ENCODE measurements around the gene CATSPER1.

CATSPER1 gene

DNA sequence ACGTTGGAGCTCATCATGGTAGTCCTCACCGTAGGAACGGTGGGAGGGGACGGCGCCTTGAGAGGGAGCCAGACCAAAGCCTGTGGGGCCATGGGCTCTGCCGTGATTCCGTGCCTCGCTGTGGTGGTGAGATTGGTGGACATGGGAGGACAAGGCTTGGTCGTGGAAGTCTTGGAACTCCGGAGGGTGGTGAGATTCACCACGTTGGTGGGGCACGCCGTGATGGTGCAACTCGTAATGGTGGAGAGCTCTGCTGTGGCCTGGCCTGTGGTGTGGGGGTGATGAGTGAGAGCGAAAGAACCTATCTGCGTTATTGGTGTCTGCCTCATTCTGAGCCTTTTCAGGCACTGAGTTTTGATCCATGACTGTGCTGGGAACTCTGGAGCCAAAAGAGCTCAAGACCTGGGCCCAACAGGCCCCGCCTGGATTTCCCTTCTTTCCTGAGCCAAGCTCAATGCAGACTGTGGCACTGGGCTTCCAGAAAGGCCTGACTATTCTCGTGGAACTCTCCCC lies at the start of gene CATSPER1:
TSS of gene CATSPER1 (minus strand) at position 463 of the 513 bp plus-strand sequence. CDS start at position 363, 100 bp downstream.
- DNase-seq (ENCODE audit: low read depth): no peak

DNA sequence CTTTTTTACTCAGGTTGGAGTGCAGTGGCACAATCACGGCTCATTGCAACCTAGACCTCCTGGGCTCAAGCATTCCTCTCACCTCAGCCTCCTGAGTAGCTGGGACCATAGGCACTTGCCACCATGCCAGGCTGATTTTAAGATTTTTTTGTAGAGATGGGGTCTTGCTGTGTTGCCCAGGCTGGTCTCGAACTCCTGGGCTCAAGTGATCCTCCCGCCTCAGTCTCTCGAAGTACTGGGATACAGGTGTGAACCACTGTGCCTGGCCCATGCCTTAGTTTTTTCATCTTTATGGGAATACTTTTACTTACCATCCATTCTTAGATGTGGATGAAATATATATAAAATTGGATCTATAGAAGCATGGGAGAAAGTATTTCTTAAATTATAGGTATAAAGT lies 49.0 kb upstream of the CATSPER1 start:
- no peak for DNase-seq (ENCODE audit: low read depth)

DNA sequence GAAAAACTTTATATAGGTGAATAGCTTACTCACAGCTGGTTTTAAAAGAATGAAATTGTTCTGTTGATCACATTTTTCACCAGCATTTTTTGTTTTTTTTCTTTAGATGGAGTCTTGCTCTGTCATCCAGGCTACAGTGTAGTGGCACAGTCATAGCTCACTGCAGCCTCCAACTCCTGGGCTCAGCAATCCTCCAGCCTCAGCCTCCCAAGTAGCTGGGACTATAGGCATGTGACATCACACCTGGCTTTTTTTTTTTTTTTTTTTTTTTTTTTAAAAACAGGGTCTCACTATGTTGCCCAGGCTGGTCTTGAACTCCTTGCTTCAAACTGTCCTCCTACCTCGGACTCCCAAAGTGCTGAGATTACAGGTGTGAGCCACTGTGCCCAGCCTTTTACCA lies 47.4 kb upstream of the CATSPER1 start:
- no peak for DNase-seq (ENCODE audit: low read depth)

DNA sequence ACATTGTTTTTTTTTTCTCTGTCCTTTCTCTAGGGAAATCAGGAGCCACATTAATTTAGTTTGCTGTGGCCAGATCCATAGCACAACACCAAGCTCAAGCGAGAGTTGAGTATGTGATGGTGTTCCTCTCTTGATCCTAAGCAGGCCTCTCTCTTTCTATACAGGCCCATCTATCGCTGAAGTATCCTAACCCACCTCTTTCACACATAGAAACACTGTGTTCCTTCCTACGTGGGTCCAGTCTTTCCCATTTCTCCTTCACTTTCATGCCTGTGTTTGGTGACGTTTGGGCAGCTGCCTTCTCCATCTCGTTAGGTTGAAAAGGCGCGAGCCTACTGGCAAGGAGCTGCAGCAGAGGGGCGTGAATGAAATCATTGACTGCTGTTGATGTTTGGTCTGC lies 46.2 kb upstream of the CATSPER1 start:
- DNase-seq (ENCODE audit: low read depth): no peak

DNA sequence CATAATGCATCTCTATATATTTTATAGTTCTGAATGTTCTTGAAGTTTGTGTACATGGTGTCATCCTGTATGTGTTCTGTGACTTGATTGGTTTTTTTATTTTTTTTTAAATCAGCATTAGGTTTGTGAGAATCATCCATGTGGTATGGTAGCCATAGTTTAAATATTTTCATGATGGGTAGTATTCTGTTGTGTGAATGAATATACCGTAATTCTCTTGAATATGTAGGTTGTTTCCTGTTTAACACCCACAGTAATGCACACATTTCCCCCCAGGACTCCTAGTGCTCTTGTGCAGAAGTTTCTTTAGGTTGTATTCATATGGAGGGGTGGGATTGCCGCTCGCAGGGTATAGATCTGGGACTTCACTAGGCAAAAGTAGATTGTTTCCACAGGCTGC lies 45.8 kb upstream of the CATSPER1 start:
- DNase-seq (ENCODE audit: low read depth): no peak

DNA sequence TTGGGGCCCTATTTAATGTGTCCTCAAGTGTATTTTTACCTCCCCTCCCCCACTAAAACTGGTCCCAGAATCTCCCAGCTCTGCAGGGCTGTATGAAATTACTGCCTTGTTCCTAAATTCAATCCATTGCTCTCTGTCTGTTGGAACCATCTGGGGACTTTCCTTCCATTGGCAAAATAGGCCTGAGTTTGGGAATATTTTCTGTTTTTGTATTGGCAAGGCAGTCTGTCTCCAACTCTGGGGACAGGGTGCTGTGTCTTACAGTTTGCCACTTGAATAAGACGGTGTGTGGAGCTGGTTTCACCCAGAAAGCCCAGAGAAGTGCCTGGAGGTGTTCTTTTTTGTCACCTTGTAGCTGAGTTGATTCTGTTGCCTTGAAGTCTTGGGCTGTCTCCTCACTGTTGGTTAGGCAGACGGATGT lies 45.1 kb upstream of the CATSPER1 start:
- no peak for DNase-seq (ENCODE audit: low read depth)

DNA sequence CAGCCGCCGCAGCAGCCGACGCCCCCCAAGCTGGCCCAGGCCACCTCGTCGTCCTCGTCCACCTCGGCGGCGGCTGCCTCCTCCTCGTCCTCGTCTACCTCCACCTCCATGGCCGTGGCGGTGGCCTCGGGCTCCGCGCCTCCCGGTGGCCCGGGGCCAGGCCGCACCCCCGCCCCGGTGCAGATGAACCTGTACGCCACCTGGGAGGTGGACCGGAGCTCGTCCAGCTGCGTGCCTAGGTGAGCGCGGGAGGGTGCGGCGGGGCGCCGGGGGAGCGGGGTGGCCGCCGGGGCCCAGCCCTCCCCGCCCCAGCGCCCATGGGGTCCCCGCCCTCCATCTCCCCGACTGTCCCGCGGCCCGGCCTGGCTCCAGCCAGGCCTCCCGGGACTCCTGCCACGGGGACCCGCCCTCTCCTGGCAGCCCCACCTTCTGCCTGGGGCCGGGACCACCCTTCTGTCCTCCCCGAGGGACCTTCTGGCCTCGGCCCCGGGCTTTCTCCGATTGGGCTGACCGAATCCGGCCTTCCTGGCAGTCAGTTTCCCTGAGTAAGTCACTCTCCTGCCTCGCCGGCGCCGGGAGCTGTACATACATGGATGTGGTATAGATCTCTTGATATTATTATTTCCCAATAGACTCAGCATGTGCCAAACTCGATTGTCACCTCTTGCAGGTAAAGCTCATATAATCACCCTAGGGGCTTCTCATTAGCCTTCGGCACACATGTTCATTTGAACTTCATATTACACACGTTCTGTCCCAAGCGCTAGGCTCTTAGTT lies 44.5 kb upstream of the CATSPER1 start:
- no peak for DNase-seq (ENCODE audit: low read depth)

DNA sequence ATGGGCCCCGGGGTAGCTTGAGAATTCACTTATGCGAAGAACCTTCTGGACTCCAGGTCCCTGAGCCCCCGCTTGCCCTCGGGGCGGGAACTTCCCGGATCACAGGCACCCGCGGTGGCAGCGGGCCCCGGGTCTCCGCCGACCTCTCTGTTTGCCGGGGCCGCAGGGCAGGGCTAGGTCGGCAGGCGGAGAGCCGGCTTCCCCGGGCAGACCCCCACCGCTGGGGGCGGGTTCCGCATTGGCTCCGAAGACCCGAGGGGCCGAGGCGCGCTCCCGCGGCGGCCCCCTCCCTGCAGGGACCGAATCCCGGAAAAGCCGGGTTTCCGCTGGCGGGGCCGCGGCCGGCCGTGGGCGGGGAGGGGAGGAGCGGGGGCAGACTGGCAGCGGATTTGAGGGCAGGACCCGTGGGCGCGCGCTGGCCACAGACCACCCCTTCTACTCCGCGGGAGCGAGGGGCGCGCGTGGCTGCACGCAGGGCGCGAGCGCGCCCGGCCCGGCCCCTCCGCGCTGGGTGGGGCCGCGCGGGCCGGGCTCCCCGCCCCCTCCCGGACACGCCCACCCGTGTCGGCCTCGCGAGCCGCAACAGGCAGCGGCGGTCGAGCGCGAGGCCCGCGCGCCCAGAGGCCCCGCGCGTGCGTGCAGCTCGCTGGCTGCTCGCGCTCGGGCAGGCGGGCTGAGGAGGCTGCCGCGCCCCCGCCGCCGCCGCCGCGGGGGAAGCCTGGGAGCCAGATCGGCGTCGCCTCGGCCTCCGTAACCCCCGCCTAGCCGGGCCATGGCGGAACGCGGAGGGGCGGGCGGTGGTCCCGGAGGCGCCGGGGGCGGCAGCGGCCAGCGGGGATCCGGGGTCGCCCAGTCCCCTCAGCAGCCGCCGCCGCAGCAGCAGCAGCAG lies 43.7 kb upstream of the CATSPER1 start, which contains the start of gene PACS1:
TSS of gene PACS1 (plus strand) at position 558 of the 889 bp plus-strand sequence. CDS start at position 773, 215 bp downstream.
- peak; percentile 72 for DNase-seq (ENCODE audit: low read depth)

DNA sequence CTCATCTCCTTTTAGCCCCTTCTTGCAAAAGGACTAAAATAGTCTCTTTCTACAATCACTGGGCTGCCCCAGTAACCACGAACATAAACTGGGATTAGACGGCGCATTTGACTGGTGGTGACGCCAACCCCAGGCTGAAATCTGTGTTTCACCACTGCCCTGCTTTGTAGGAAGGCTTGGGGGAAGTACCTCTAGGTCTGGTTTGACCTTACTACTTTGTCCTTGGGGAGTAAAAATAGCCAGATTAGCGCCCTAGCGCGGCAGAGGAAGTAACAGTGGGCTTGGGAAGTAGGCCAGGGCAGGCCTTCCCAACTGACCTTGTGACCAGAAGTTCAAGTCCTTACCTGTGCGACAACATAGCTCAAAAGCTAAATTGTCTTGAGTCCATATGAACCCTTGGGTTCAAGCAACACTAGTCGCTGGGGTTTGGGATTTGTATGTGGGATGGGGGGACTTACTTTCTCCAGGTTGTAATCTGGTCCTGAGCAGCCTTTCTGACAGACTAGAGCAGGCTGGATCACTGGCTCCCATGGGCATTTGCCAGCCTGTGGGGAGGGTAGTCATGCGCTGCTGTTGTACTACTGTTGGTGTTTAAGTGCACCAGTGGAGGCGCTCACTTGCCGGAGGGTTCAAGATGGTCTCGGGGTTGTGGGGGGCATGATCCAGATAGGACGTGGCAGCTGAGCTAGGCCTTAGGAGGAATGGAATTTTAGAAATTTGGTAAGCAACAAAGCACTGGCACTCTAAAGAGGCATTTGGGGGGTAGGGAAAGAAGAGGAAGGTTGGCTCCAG lies 42.8 kb upstream of the CATSPER1 start:
- DNase-seq (ENCODE audit: low read depth): peak; percentile 32

DNA sequence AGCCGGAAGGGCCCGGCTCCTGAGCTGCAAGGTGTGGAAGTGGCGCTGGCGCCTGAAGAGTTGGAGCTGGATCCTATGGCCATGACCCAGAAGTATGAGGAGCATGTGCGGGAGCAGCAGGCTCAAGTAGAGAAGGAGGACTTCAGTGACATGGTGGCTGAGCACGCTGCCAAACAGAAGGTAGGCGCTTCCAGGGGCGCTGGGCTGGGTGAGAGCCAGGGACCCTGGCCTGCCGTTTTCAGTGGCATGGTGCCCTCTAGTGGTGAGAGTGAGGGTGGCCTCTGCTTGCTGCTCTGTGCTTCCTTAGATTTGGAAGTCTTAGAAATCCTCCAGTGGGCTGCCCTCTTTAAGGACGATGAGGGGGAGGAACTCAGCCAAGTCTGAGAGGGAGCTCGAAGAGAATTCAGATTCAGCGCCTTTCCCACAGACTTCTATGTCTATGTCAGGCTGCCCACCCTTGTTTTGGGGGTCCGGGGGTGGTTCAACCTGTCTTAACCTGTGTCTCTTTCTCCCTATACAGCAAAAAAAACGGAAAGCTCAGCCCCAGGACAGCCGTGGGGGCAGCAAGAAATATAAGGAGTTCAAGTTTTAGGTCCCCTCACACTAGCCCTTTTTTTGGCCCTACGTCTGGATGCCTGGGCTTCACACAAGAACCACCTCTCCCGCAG lies 42.0 kb upstream of the CATSPER1 start:
- DNase-seq (ENCODE audit: low read depth): peak; percentile 40

DNA sequence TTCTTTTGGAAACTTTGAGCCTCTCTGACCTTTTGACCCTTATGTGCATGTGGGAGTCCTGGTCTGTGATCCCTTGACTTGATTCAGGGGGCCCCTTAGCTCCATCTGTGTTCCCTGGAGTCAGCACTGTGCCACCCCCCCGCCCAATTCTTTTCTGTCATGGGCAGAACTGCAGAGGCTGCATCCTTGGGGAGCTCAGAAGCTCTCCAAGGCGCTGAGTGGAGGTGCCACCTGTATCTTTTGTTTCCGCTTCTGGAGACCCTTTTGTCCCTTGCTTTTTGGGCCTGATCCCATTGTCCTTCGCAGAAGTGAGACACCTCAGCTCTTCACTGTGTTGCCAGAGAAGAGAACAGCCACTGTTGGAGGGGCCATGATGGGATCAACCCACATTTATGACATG lies 41.4 kb upstream of the CATSPER1 start:
- no peak for DNase-seq (ENCODE audit: low read depth)

DNA sequence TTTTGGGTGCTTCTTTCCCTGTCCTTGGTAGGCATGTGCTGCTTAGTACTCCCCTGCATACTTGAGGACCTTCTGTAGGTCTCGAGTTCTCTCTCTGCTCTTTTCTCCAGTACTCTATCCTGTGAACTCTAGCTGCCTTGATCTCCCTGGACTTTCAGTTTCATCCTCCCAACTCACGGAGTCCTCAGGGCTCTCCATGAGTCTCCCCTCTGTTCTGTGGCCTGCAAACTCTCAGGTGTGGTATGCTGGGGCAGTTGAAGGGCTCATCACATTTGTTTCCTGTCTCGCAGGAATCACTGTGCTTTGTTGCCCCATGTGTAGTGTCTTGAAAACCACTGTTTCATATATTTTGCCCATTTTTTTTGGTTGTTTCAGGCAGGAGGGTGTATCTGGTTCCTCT lies 40.5 kb upstream of the CATSPER1 start:
- no peak for DNase-seq (ENCODE audit: low read depth)

DNA sequence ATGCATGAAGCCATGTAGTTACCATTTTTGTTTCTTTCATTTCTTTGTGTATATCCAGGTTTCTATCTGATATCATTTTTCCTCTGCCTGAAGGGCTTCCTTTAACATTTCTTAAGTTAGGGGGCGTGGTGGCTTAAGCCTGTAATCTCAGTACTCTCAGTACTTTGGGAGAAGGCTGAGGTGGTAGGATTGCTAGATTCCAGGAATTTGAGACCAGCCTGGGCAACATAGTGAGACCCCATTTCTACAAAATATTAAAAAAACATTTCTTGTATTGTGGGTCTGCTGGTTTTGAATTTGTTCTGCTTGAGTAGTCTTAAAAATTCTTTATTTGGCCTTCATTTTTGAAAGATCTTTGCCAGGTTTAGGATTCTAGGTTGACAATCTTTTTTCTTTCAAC lies 38.3 kb upstream of the CATSPER1 start:
- DNase-seq (ENCODE audit: low read depth): no peak

DNA sequence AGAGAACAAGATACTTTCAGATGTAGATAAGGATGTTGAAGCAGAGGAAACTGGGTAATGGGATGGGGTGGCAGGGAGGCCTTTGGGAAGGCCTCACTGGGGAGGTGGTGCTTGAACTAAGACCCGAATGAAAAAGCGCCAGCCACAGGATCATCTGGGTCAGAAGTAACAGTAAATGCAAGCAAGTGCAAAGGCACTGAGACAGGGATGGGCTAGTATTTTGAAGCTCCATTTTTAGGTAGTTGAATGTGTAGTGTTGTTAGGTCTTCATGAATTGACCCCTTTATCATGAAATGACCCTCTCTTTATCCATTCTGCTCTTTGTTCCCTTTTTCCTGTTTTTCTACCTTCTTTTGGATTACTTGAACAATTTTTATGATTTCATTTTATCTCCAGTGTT lies 37.6 kb upstream of the CATSPER1 start:
- no peak for DNase-seq (ENCODE audit: low read depth)

DNA sequence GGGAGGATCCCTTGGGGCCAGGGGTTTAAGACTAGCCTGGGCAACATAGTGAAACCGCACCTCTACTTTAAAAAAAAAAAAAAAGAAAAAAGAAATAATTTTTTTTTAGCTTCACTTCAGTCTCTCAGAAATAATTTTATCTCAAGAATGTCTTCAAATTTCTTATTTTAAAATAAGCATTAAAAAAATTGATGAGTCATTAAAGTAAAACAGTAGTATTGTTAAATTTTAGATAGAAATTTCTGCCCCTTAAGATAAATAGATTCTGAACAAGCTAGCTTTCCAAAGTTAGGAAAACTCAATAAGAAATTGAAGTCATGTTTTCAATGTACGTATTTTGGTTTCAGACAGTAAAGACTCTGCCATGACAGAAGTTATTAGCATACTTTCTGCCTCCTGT lies 36.1 kb upstream of the CATSPER1 start:
- no peak for DNase-seq (ENCODE audit: low read depth)

DNA sequence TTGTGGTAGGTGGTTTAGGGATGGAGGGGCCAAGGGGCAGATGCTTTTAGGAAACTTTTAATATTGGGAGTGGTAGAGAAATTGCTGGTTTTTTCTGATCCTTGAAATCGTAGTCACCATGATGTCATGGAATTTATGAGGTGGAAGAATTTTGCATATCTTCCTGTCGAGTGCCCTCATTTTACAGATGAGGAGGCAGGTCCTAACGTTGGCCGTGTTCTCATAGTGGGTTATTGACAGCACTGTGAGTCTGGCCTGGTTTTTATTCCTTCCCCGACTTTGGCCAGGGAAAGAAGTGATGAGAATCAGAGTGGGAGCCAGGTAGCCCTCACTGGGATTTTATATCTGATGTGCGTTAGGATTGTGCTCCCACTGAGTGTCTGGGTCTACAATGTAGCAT lies 35.0 kb upstream of the CATSPER1 start:
- no peak for DNase-seq (ENCODE audit: low read depth)

DNA sequence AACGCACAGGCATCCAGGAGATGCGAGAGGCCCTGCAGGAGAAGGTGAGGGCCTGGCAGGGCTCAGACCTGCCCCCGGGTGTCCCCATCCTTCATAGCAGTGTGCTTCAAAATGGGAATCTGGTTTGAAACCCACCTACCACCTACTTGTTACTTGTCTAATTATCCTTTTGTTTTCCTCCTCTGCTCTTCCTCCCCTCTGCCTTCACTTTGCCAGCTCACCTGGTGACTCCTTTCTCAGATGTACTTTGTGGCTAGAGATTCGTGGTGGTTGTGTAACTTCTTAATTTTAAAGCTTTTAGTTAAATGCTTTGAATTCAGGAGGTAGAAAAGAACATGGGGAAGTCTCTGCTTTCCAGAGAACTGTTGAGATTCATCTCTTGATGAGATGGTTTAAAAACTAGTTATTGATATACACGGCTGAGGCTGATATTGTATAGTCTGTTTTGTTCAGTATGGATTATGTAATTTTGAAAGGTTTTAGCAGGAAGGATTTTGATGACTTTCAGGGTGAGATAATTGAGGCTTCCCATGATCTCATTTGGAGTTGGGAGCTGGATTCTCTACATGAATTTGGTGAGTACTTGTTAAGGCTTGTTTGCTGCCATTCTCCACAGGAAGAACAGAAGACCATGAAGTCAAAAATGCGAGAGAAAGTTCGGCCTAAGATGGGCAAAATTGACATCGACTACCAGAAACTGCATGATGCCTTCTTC lies 33.8 kb upstream of the CATSPER1 start:
- no peak for DNase-seq (ENCODE audit: low read depth)

DNA sequence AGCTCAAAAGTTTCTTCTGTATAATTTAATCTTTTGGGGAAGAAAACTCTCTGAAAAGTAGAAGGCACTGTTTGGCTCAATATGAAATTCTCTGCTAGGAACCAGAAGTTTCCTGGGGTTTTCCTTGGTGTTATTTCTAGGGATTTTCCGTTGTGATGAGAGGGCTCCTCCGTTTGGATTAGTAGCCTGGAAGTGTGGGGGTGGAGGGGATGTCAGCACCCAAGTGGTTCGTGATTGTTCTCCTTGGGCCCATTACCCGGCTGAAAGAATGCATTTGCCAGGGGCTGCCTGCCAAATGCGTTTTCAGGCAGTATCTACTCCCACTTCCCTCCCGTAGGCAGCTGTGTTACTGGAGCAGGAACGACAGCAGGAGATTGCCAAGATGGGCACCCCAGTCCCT lies 30.2 kb upstream of the CATSPER1 start:
- DNase-seq (ENCODE audit: low read depth): no peak

DNA sequence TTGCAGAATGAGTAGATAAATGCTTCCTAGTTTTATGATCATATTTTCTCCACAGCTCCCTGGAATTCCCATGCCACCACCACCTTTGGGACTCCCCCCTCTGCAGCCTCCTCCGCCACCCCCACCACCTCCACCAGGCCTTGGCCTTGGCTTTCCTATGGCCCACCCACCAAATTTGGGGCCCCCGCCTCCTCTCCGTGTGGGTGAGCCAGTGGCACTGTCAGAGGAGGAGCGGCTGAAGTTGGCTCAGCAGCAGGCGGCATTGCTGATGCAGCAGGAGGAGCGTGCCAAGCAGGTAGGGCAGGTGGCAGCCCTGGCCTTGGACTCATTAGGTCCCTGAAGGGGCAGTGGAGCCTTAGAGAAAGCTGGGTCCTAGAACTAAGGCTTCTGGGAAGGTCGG lies 28.7 kb upstream of the CATSPER1 start:
- no peak for DNase-seq (ENCODE audit: low read depth)

DNA sequence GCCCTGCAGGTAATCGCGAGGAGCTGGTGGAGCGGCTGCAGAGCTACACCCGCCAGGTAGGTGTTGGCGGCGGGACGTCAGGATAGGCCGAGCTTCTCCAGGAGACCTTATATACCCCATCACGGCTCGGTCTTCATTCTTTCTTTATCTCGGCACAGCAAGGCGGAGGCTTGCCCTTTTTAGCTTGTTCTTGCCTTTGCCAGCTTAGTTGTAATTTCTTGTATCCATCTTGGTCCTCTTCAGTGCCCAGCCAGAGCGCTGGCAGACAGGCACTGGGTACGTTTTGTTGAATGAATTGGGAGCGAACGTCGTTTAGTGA lies 26.3 kb upstream of the CATSPER1 start:
- no peak for DNase-seq (ENCODE audit: low read depth)
